ENCODE results near the gene GRAPL. TPM values are rescaled to one million over a fixed set of nuclear protein-coding genes. Genes with fewer than 3 reads are reported as not detected.
"Not testable (repeated sequence)": the region's sequence is repeated elsewhere in the genome, so short reads cannot be mapped to it uniquely, and the experiment has no call there.

The GRAPL gene
- total RNA-seq, 6 experiments from 2014 or later, result 0.68 to 9.2 (median 2.2) TPM

DNA sequence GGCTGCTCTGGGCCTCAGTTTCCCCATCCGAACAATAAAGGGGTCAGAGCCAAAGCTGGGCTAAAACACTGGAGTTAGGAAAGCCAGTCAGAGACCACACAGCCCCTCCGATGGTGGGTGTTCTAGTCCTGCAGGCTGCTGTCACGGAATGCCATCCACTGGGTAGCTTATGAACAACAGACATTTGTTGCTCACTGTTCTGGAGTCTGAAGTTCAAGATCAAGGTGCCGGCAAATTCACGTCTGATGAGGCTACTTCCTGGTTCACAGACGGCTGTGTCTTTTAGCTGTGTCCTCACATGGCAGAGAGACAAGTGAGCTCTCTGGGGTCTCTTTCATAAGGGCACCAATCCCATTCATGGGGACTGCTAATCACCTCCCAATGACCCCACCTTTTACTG is 9.2 kb downstream of the GRAPL start:
- H3K27me3 ChIP-seq; H3K4me1 ChIP-seq; H3K9me3 ChIP-seq; intact Hi-C loops (cut with DNase I); H3K4me3 ChIP-seq; H3K36me3 ChIP-seq; H3K27ac ChIP-seq; DNase-seq: not testable (repeated sequence)
- peak in 2 of 4 donors; percentile 18 to 48 for ATAC-seq
- no CpG with 5 or more reads among the region's 6 CpGs for WGBS (ENCODE audit: insufficient coverage, low coverage, low lambda C conversion rate, missing lambda C conversion rate)

DNA sequence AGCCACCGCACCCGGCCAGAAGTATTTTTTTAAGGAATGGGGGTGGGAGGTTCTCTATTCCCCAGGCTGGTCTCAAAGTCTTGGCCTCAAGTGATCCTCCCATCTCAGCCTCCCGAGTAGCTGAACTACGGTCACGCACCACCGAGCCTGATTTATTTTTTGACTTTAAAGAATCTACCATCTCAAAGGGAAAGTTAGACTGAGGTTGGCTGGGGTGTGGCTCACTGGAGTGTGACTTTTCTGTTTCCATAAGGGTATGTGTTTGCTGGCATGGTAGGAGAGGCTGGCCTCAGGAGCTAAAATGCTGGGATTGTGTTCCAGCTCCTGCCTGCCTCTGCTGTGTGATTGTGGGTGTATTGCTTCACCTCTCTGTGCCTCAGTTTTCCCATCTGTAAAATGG is 10.6 kb downstream of the GRAPL start:
- ATAC-seq; intact Hi-C loops (cut with DNase I); DNase-seq; H3K4me1 ChIP-seq; H3K36me3 ChIP-seq; H3K4me3 ChIP-seq; H3K9me3 ChIP-seq; H3K27me3 ChIP-seq; H3K27ac ChIP-seq: not testable (repeated sequence)
- WGBS (ENCODE audit: insufficient coverage, low coverage, low lambda C conversion rate, missing lambda C conversion rate), result no CpG with 5 or more reads among the region's 6 CpGs

- peak in 2 of 3 donors; percentile 34 to 52 for DNase-seq
- H3K27me3 ChIP-seq; H3K4me1 ChIP-seq; H3K36me3 ChIP-seq; H3K27ac ChIP-seq; H3K9me3 ChIP-seq; intact Hi-C loops (cut with DNase I): not testable (repeated sequence)
- peak; percentile 80 to 84 (median 82) for ATAC-seq
- H3K4me3 ChIP-seq, result peak overlapping the region in 2 of 3 donors; percentile 26 to 37
- WGBS (ENCODE audit: insufficient coverage, low coverage, low lambda C conversion rate, missing lambda C conversion rate), result no CpG with 5 or more reads among the region's 30 CpGs
Observed at GRCh38 chr17:19141366-19142155, 14.2 kb downstream of the GRAPL start.

- WGBS (ENCODE audit: insufficient coverage, low coverage, low lambda C conversion rate, missing lambda C conversion rate), result no CpG with 5 or more reads among the region's 4 CpGs
- H3K4me3 ChIP-seq; H3K4me1 ChIP-seq; intact Hi-C loops (cut with DNase I); H3K36me3 ChIP-seq; H3K9me3 ChIP-seq; H3K27me3 ChIP-seq; H3K27ac ChIP-seq: not testable (repeated sequence)
- peak; percentile 63 to 77 (median 68) for ATAC-seq
- DNase-seq, result peak; percentile 45 to 81 (median 54)
- peak in 2 of 4 donors; percentile 32 to 47 for TF ChIP-seq CTCF (IDR thresholded peaks at IDR 0.05)
Observed at GRCh38 chr17:19142419-19142818, 15.0 kb downstream of the GRAPL start.

DNA sequence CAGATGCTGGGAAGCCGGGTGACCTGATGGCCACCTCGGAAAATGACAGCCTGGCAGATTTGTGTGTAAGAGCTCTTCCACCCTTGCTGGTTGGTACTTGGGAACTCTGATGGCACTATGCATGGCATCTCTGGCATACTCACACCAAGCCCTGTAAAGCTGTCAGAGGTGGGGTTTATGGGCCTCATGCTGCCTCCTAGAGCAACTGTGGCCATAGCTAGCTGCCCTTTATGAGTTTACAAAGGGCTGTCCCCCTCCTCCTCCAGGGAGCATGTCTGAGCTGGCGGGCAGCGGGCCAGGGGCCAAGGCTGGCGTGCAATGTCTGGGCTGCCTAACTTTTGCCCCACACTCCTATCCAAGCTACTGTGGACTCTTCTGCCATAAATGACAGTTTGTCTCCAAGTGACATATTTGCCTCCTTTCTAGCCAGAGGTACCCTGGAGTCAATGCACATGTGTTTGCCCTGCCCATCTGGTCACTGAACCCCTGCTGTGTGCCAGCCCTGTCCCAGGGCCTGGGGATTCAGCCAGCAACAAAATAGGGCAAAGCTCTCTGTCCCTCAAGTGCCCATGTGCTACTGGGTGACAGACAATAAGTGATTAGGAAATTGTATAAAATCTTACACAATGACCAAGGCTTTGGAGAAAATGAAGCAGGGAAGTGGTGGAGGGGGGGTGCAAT is 15.8 kb downstream of the GRAPL start:
- H3K4me3 ChIP-seq; intact Hi-C loops (cut with DNase I); DNase-seq; H3K4me1 ChIP-seq; H3K27ac ChIP-seq; H3K36me3 ChIP-seq; H3K27me3 ChIP-seq; H3K9me3 ChIP-seq: not testable (repeated sequence)
- ATAC-seq, result peak; percentile 47 to 74 (median 66)
- no CpG with 5 or more reads among the region's 5 CpGs for WGBS (ENCODE audit: insufficient coverage, low coverage, low lambda C conversion rate, missing lambda C conversion rate)

GRCh38 chr17:19144373-19144772 is 17.0 kb downstream of the GRAPL start:
- ATAC-seq; DNase-seq; H3K27ac ChIP-seq; H3K4me1 ChIP-seq; intact Hi-C loops (cut with DNase I); H3K36me3 ChIP-seq; H3K9me3 ChIP-seq; H3K27me3 ChIP-seq; H3K4me3 ChIP-seq: not testable (repeated sequence)
- no CpG with 5 or more reads among the region's 5 CpGs for WGBS (ENCODE audit: insufficient coverage, low coverage, low lambda C conversion rate, missing lambda C conversion rate)

- peak; percentile 48 to 63 (median 51) for ATAC-seq
- no CpG with 5 or more reads among the region's 11 CpGs for WGBS (ENCODE audit: insufficient coverage, low coverage, low lambda C conversion rate, missing lambda C conversion rate)
- H3K4me1 ChIP-seq; H3K27ac ChIP-seq; H3K36me3 ChIP-seq; H3K4me3 ChIP-seq; intact Hi-C loops (cut with DNase I); H3K9me3 ChIP-seq; DNase-seq; H3K27me3 ChIP-seq: not testable (repeated sequence)
Observed at GRCh38 chr17:19145471-19145870, 18.1 kb downstream of the GRAPL start.

GRCh38 chr17:19150678-19151615 is 23.6 kb downstream of the GRAPL start:
- H3K27ac ChIP-seq; ATAC-seq; H3K9me3 ChIP-seq; intact Hi-C loops (cut with DNase I); H3K36me3 ChIP-seq; DNase-seq; H3K4me1 ChIP-seq; H3K27me3 ChIP-seq; H3K4me3 ChIP-seq: not testable (repeated sequence)
- WGBS (ENCODE audit: insufficient coverage, low coverage, low lambda C conversion rate, missing lambda C conversion rate), result no CpG with 5 or more reads among the region's 9 CpGs

GRCh38 chr17:19157628-19158027 is 30.2 kb downstream of the GRAPL start:
- H3K4me1 ChIP-seq; H3K27ac ChIP-seq; ATAC-seq; intact Hi-C loops (cut with DNase I); H3K9me3 ChIP-seq; DNase-seq; H3K4me3 ChIP-seq; H3K27me3 ChIP-seq; H3K36me3 ChIP-seq: not testable (repeated sequence)
- WGBS (ENCODE audit: insufficient coverage, low coverage, low lambda C conversion rate, missing lambda C conversion rate), result no CpG with 5 or more reads among the region's 8 CpGs

DNA sequence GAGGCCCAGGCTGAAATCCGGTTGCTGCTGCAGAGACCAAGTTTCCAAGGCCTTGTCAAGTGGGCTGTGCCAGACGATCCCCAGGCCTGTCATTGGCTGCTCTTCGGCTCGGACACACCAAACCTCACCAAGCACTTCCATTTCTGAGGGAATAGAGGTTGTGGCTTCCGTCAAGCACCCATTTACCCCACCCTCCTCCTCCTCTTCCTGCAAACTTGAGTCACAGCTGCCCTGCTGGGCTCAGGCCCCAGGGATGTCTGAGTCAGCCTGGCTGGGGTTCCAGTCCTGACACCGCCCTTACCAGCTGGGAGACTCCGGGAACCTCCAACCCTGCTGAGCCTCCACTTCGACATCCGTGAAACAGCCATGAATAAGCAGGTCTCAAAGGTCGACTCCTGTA is 31.1 kb downstream of the GRAPL start:
- H3K4me3 ChIP-seq; H3K27ac ChIP-seq; H3K4me1 ChIP-seq; DNase-seq; H3K36me3 ChIP-seq; H3K27me3 ChIP-seq; intact Hi-C loops (cut with DNase I); H3K9me3 ChIP-seq: not testable (repeated sequence)
- peak in 1 of 4 donors; percentile 12 for ATAC-seq
- WGBS (ENCODE audit: insufficient coverage, low coverage, low lambda C conversion rate, missing lambda C conversion rate), result no CpG with 5 or more reads among the region's 10 CpGs
